Esophagus squamous epithelium (tissue), 4 donors: ENCODE measurements around the gene TTC3.
A peak's percentile ranks its signal among the peaks of the same experiment; 100 is the strongest.

ENCODE experiments used
- POLR2A ChIP-seq, 4 donors: fragments of 450-650 bp; IDR thresholded peaks; one replicate each; pipeline ENCODE4 v1.6.1; 2017; ENCODE audit warnings: antibody characterized with exemption in 4 of 4, mild to moderate bottlenecking in 4 of 4, moderate library complexity in 3 of 4
- TF ChIP-seq, protein P1 (sequence below), 6 experiments: fragments of 450-650 bp in 4 of 6; fragments of 200-600 bp in 2 of 6; sonication (generic) in 2 of 6; IDR thresholded peaks; one replicate each; pipeline ENCODE4 v1.5.1; 2016 to 2019; ENCODE audit warnings: antibody characterized with exemption in 6 of 6, mild to moderate bottlenecking in 4 of 6, moderate library complexity in 4 of 6

DNA sequence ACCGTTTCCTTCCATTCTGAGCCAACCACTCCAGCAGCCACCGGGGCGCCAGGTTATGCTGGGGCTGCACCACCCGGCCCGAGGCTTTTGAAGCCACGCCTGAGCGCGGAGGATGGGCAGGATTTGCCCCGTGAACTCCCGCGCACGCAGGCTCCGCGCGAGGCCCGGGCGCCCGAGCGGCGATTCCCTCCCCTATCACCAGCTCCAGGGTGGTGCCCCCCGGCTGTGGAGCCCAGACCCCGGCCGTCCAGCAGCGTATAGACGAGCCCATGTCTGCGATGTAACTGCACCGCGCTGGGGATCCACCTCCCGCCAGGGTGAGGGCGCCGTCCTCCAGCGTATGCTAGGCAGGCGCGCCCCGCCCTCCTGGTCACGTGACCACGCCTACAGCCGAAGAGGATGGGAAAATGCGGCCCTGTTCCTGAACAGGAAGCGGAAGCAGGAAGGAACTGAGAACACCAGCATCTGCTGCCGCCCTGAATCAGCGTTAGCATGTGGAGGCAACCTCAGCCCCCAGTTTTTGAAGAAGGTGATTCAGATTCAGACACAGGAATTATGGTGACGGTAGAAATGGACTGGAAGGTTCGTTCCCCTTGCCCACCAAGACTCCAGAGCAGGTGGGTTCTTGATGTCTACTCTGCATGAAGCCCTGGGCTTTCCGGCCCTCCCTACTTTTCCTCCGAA, 148.1 kb downstream of the TTC3 start:
- TF ChIP-seq, protein P1, sequence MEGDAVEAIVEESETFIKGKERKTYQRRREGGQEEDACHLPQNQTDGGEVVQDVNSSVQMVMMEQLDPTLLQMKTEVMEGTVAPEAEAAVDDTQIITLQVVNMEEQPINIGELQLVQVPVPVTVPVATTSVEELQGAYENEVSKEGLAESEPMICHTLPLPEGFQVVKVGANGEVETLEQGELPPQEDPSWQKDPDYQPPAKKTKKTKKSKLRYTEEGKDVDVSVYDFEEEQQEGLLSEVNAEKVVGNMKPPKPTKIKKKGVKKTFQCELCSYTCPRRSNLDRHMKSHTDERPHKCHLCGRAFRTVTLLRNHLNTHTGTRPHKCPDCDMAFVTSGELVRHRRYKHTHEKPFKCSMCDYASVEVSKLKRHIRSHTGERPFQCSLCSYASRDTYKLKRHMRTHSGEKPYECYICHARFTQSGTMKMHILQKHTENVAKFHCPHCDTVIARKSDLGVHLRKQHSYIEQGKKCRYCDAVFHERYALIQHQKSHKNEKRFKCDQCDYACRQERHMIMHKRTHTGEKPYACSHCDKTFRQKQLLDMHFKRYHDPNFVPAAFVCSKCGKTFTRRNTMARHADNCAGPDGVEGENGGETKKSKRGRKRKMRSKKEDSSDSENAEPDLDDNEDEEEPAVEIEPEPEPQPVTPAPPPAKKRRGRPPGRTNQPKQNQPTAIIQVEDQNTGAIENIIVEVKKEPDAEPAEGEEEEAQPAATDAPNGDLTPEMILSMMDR (IDR thresholded peaks at IDR 0.05), result peak; percentile 26 to 64 (median 32)
- peak in 2 of 4 donors; percentile 41 to 68 for TF ChIP-seq POLR2A (IDR thresholded peaks at IDR 0.05)
